DMS53 treated with DMSO at 0.1 percent for 48 hours (cell line): ENCODE results near the gene HAUS1.
"Not testable (repeated sequence)": the region's sequence is repeated elsewhere in the genome, so short reads cannot be mapped to it uniquely, and the experiment has no call there.

Source experiments
- DNase-seq: peaks from one replicate; lab custom pipeline; 2025; ENCODE audit not compliant: unreplicated experiment; lab: John Stamatoyannopoulos, UW

HAUS1 gene

GRCh38 chr18:46088501-46088900 lies 15.7 kb upstream of the HAUS1 start:
- DNase-seq, result not testable (repeated sequence)

GRCh38 chr18:46095532-46095931 lies 8.7 kb upstream of the HAUS1 start:
- no peak for DNase-seq

- no peak for DNase-seq
Measured at GRCh38 chr18:46096651-46097300, 7.4 kb upstream of the HAUS1 start.

GRCh38 chr18:46097431-46097800 lies 6.8 kb upstream of the HAUS1 start:
- no peak for DNase-seq

- DNase-seq, result peak; percentile 94
Measured at GRCh38 chr18:46097801-46098615, 6.2 kb upstream of the HAUS1 start, which contains the start of gene ATP5F1A. Gene ATP5F1A, minus strand, starts transcription at chr18:46098296. Its CDS starts 65 bp downstream, at chr18:46098231.

GRCh38 chr18:46098616-46098933 lies 5.6 kb upstream of the HAUS1 start:
- peak; percentile 56 for DNase-seq

GRCh38 chr18:46099463-46099862 lies 4.7 kb upstream of the HAUS1 start:
- DNase-seq, result no peak

GRCh38 chr18:46109386-46109785 lies 5.2 kb downstream of the HAUS1 start:
- DNase-seq, result no peak

GRCh38 chr18:46110406-46110805 lies 6.2 kb downstream of the HAUS1 start:
- DNase-seq, result no peak

- DNase-seq, result no peak
Measured at GRCh38 chr18:46113751-46114150, 9.6 kb downstream of the HAUS1 start.

GRCh38 chr18:46126625-46127024 lies 22.4 kb downstream of the HAUS1 start:
- not testable (repeated sequence) for DNase-seq

- DNase-seq, result no peak
Measured at GRCh38 chr18:46130061-46130460, 25.9 kb downstream of the HAUS1 start.

GRCh38 chr18:46130549-46130948 lies 26.4 kb downstream of the HAUS1 start:
- not testable (repeated sequence) for DNase-seq

- no peak for DNase-seq
Measured at GRCh38 chr18:46133534-46133933, 29.3 kb downstream of the HAUS1 start.

GRCh38 chr18:46134920-46135675 lies 30.9 kb downstream of the HAUS1 start:
- DNase-seq, result no peak

- no peak for DNase-seq
Measured at GRCh38 chr18:46140173-46140572, 36.0 kb downstream of the HAUS1 start.

- no peak for DNase-seq
Measured at GRCh38 chr18:46141199-46141598, 37.0 kb downstream of the HAUS1 start.

GRCh38 chr18:46148810-46149209 lies 44.6 kb downstream of the HAUS1 start:
- peak; percentile 74 for DNase-seq

- no peak for DNase-seq
Measured at GRCh38 chr18:46152436-46152807, 48.2 kb downstream of the HAUS1 start.

- DNase-seq, result peak; percentile 30
Measured at GRCh38 chr18:46152808-46153617, 48.8 kb downstream of the HAUS1 start.

- DNase-seq, result no peak
Measured at GRCh38 chr18:46155641-46156051, 51.5 kb downstream of the HAUS1 start.
